HFFc6 (cell line): Measurements from ENCODE around the gene ACACB. TPM values are rescaled to one million over a fixed set of nuclear protein-coding genes. Genes with fewer than 3 reads are reported as not detected.

Source experiments
- DNase-seq: peaks from one replicate; pipeline ENCODE4 v3.0.0-alpha.2; 2018
- H3K27ac Mint-ChIP-seq: 2 replicates; pipeline ENCODE4 v1.8.0; 2020; ENCODE audit warnings: mild to moderate bottlenecking, mixed read lengths
- H3K27me3 Mint-ChIP-seq: 2 replicates; pipeline ENCODE4 v1.8.0; 2021; ENCODE audit warnings: mild to moderate bottlenecking, moderate library complexity, mixed read lengths; ENCODE audit not compliant: insufficient read depth
- H3K36me3 Mint-ChIP-seq: 2 replicates; pipeline ENCODE4 v1.8.0; 2021; ENCODE audit warnings: low read depth, mixed read lengths
- H3K4me1 Mint-ChIP-seq: 2 replicates; pipeline ENCODE4 v1.8.0; 2020; ENCODE audit warnings: low read depth, mixed read lengths
- H3K4me3 Mint-ChIP-seq: 2 replicates; pipeline ENCODE4 v1.8.0; 2020; ENCODE audit warnings: mild to moderate bottlenecking, moderate library complexity, mixed read lengths
- H3K9me3 Mint-ChIP-seq: 2 replicates; pipeline ENCODE4 v1.8.0; 2020; ENCODE audit warnings: mild to moderate bottlenecking, mixed read lengths
- total RNA-seq, 6 experiments: library from RNA; stranded (reverse); fragmentation: NEBNext Ultra II Directional; extraction: Animal tissue kit (Norgen Biotek cat#: 25700); gene quantifications; 2 replicates in 1 of 6; 3 replicates in 5 of 6; pipeline ENCODE4 v1.2.3, GENCODE V29; 2021
- TF ChIP-seq, protein P1 (sequence below): fragments of 200-600 bp; sonication (generic); IDR thresholded peaks from 2 replicates; pipeline ENCODE4 v1.5.0; 2021; ENCODE audit warnings: antibody characterized with exemption, mild to moderate bottlenecking

ACACB gene
- total RNA-seq, 6 experiments from 2014 or later: 1.0 to 2.1 (median 1.3) TPM

DNA sequence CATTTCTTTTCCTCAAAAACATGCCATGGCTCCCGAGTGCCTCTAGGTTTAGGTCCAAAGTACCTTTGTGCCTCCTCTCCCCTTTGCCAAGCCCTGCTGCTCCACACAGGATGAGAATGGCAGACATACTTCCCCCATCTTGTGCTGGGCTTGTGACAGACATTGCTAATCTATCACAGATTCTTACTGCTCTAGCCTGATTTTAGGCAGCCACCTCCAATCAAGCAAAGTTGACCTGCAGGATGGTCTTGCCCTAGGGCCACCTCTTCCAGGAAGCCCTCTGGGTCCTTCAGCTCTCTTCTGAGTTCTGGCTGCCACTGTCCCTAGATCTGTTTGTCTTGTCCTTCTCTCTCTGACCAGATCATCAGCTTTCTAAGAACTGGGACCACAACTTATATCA, 172.2 kb downstream of the ACACB start:
- peaks cover 16% of the 10 kb centered on the region for H3K27me3 Mint-ChIP-seq
- peaks cover 8% of the 10 kb centered on the region; the same call in 1 of the 2 replicates for H3K9me3 Mint-ChIP-seq
- H3K27ac Mint-ChIP-seq: no peak overlapping the region
- H3K4me3 Mint-ChIP-seq: no peak overlapping the region
- no peaks in the 10 kb centered on the region for H3K4me1 Mint-ChIP-seq
- no peak for DNase-seq
- TF ChIP-seq, protein P1, sequence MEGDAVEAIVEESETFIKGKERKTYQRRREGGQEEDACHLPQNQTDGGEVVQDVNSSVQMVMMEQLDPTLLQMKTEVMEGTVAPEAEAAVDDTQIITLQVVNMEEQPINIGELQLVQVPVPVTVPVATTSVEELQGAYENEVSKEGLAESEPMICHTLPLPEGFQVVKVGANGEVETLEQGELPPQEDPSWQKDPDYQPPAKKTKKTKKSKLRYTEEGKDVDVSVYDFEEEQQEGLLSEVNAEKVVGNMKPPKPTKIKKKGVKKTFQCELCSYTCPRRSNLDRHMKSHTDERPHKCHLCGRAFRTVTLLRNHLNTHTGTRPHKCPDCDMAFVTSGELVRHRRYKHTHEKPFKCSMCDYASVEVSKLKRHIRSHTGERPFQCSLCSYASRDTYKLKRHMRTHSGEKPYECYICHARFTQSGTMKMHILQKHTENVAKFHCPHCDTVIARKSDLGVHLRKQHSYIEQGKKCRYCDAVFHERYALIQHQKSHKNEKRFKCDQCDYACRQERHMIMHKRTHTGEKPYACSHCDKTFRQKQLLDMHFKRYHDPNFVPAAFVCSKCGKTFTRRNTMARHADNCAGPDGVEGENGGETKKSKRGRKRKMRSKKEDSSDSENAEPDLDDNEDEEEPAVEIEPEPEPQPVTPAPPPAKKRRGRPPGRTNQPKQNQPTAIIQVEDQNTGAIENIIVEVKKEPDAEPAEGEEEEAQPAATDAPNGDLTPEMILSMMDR: no peak
- H3K36me3 Mint-ChIP-seq: no peaks in the 10 kb centered on the region

GRCh38 chr12:109289004-109289403, 172.6 kb downstream of the ACACB start:
- Mint-ChIP-seq H3K9me3 (peaks cover 8% of the 10 kb centered on the region; the same call in 1 of the 2 replicates), H3K27ac (no peak overlapping the region), H3K27me3 (peaks cover 20% of the 10 kb centered on the region), H3K36me3 (no peaks in the 10 kb centered on the region), H3K4me3 (no peak overlapping the region), H3K4me1 (no peaks in the 10 kb centered on the region)
- TF ChIP-seq, protein P1: no peak
- no peak for DNase-seq

- H3K27me3 Mint-ChIP-seq: peaks cover 20% of the 10 kb centered on the region
- no peak for DNase-seq
- no peaks in the 10 kb centered on the region for H3K36me3 Mint-ChIP-seq
- H3K4me3 Mint-ChIP-seq: no peak overlapping the region
- TF ChIP-seq, protein P1: no peak
- no peaks in the 10 kb centered on the region for H3K4me1 Mint-ChIP-seq
- peaks cover 8% of the 10 kb centered on the region; the same call in 1 of the 2 replicates for H3K9me3 Mint-ChIP-seq
- H3K27ac Mint-ChIP-seq: no peak overlapping the region
Measured at GRCh38 chr12:109289551-109289950, 173.2 kb downstream of the ACACB start.

DNA sequence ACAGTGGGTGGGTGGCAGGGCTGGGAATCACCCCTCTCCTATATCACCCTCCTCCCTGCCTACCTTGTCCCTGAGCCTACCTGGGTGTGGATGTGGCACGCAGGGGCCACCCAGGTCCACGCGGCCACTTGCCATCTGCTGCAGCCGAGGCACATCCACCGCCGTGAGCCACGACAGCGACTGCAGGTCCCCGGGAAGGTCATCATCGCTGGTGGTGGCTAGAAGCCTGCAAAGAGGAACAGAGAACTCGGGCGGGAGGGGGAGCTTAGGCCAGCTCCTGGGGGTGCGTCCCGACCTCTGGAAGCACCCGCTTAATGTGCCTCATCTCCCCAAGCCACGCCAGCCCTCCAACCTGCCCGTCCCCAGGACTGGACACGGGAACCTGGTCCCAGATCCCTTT, 173.7 kb downstream of the ACACB start:
- H3K9me3 Mint-ChIP-seq: peaks cover 2% of the 10 kb centered on the region; the same call in 1 of the 2 replicates
- no peak for DNase-seq
- H3K4me3 Mint-ChIP-seq: no peak overlapping the region
- no peaks in the 10 kb centered on the region for H3K36me3 Mint-ChIP-seq
- no peaks in the 10 kb centered on the region for H3K4me1 Mint-ChIP-seq
- H3K27ac Mint-ChIP-seq: no peak overlapping the region
- TF ChIP-seq, protein P1: no peak
- peaks cover 20% of the 10 kb centered on the region for H3K27me3 Mint-ChIP-seq

DNA sequence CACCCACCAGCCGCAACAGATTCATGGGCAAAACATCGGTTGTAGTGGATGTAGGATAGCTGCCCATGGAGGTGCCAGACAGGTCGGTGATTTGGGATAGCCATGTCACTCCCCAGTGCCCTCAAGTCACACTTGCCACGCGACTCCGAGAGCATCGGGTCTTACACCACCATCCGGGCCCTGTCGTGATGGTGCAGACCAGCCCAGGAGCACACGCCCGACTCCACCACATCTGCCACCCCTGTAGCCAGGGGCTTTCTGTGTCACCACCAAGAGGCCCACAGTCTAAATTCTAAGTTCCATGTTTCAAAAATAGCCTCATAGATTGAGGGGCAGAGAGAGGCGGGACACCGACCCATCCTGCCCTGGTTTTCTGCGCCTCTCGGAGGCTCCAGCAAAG, 174.7 kb downstream of the ACACB start:
- no peaks in the 10 kb centered on the region for H3K36me3 Mint-ChIP-seq
- TF ChIP-seq, protein P1: no peak
- H3K4me3 Mint-ChIP-seq: no peak overlapping the region
- no peaks in the 10 kb centered on the region for H3K9me3 Mint-ChIP-seq
- DNase-seq: no peak
- H3K27ac Mint-ChIP-seq: no peak overlapping the region
- peaks cover 26% of the 10 kb centered on the region for H3K27me3 Mint-ChIP-seq
- H3K4me1 Mint-ChIP-seq: no peaks in the 10 kb centered on the region
